Activated CD4-positive, CD25-positive, alpha-beta regulatory T cell treated with anti-CD3 and anti-CD28 coated beads, Interleukin-2, amount 50 U/mL, for 24 hours (primary cell): ENCODE measurements around the gene GLIS2.
"Not testable (repeated sequence)": the region's sequence is repeated elsewhere in the genome, so short reads cannot be mapped to it uniquely, and the experiment has no call there.

Source experiments
- ATAC-seq, 2 donors: fragments of 150-1000 bp; cut with Tn5 transposase; one replicate each; pipeline ENCODE4 v1.10.0; 2021; ENCODE audit warnings: mild to moderate bottlenecking in 1 of 2, moderate library complexity in 1 of 2

The GLIS2 gene

GRCh38 chr16:4337540-4338088, 21.7 kb downstream of the GLIS2 start:
- ATAC-seq = no peak

GRCh38 chr16:4338125-4338582, 22.3 kb downstream of the GLIS2 start:
- ATAC-seq = no peak

- ATAC-seq = no peak
Measured at GRCh38 chr16:4338712-4339299, 22.9 kb downstream of the GLIS2 start.

DNA sequence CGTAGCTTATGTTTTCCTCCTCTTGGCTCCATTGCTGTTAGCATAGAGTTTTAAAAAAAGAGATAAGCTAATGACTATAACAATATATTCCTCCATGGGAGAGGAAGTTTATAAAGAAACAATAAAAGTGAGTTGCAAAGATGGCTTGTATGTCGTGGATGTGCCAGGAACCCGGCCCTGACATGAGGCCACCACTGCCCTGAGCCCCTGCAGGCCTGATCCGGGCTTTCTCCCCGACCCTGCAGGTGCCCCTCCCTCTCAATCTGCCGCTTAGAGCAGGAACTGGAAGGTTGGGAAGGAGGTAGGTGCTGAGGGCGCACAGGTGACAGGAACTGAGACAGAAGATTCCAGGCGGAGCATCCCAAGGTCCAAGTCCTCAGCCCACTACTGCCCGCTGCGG, 23.6 kb downstream of the GLIS2 start:
- ATAC-seq = no peak

GRCh38 chr16:4339909-4340308, 24.0 kb downstream of the GLIS2 start:
- ATAC-seq = no peak

DNA sequence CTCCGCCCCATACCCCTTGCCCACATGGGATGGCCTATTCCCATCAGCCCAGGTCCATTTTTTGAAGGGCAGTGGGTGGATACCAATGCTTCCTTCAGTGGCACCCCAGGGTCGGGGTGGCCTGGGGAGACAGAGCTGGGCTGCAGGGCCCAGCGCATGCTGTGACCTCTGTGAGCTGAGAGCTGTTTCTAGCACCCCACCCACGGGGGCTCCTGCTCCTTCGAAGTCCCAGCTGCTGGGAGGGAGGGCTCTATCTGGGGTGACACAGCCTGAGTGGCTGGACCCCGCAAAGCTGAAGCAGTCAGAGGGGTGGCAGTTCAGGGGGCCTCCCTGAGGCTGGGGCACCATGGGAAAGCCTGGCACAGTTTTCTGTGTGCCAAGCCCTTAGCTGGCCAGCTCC, 24.6 kb downstream of the GLIS2 start:
- no peak for ATAC-seq

GRCh38 chr16:4341250-4341649, 25.4 kb downstream of the GLIS2 start:
- ATAC-seq = no peak

DNA sequence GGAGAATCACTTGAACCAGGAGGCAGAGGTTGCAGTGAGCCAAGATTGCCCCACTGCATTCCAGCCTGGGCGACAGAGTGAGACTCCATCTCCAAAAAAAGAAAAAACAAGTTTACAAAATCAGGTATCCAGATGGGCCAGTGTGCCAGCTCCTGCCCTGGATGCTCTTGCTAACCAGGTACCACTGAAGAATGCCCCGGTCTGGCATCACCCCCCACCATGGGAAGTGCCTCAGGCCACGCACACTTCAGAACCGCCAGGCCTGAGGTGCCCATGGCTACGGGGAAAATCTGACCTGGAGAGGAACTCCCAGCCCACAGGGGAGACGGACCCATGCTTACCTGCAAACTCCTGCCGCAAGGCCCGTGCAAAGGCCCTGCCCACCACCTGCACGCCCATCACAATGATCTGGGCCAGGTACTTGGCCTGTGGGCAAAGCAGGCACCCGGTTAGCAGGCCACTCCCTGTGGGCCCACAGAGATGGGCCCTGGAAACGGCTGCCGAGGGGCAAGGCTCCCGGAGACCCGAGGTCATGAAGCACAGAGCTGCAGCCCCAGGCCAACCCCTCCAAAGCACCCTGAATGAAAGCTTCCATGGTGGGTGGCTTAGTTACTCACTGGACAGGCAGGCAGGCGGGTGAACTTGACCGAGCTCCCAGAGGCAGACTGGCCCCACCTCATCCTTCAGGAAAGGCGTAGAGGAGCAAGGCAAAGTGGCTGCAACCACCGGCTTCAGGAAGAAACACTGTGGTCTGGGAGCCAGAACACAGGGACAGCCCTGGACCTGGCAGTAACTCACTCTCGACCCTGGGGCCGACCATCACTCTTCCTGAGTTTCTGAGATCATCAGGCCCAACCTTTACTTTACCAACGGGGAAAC, 27.2 kb downstream of the GLIS2 start:
- ATAC-seq = no peak

DNA sequence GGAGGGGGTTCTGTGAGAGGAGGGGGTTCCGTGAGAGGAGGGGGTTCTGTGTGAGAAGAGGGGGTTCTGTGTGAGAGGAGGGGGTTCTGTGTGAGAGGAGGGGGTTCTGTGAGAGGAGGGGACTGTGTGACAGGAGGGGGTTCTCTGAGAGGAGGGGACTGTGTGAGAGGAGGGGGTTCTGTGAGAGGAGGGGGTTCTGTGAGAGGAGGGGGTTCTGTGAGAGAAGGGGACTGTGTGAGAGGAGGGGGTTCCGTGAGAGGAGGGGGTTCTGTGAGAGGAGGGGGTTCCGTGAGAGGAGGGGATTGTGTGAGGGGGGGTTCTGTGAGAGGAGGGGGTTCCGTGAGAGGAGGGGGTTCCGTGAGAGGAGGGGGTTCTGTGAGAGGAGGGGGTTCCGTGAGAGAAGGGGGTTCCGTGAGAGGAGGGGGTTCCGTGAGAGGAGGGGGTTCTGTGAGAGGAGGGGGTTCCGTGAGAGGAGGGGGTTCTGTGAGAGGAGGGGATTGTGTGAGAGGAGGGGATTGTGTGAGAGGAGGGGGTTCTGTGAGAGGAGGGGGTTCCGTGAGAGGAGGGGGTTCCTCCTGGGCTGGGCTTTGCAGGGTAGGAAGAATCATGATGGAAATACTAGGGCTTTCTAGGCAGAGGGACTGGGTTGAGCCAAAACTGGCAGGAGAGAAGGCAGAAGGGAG, 28.6 kb downstream of the GLIS2 start:
- ATAC-seq = not testable (repeated sequence)

DNA sequence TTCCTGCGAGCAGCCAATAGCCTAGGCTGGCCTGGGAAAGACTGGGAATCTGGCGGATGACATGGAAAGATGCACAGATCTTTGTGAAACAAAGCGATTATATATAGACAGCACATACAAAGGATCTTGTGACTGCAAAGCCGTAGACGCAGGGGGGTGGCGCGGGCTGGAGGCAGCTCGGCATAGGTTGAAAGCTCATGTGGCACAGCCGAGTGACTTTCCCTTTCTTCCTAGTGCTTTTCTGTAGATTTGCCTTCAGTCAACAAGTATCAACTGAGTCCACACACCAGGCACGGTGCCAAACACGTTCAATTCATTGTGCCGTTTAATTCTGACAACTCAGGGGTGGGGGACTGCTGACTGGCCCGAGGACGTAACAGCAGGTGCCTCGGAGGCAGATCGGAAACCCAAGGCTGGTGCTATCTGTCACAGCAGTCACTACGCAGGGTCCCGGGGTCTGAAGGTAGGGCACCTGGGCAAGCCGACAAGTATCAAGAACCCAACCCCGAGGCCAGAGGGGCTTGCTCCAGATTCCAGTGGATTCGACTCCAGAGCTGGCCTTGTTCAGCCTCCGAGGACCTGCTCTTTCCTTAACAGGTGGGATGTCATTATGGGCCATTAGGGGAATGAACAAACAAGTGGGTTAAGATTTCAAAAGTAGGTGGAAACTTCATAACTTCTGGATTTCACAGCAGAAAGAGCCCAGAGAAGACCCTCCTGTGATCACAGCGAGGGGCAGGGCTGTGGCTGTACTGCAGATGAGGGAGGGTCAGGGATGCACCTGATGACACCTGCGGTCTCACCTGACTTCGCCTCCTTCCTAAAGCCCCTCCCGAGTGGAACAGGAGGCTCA, 29.3 kb downstream of the GLIS2 start:
- no peak for ATAC-seq

DNA sequence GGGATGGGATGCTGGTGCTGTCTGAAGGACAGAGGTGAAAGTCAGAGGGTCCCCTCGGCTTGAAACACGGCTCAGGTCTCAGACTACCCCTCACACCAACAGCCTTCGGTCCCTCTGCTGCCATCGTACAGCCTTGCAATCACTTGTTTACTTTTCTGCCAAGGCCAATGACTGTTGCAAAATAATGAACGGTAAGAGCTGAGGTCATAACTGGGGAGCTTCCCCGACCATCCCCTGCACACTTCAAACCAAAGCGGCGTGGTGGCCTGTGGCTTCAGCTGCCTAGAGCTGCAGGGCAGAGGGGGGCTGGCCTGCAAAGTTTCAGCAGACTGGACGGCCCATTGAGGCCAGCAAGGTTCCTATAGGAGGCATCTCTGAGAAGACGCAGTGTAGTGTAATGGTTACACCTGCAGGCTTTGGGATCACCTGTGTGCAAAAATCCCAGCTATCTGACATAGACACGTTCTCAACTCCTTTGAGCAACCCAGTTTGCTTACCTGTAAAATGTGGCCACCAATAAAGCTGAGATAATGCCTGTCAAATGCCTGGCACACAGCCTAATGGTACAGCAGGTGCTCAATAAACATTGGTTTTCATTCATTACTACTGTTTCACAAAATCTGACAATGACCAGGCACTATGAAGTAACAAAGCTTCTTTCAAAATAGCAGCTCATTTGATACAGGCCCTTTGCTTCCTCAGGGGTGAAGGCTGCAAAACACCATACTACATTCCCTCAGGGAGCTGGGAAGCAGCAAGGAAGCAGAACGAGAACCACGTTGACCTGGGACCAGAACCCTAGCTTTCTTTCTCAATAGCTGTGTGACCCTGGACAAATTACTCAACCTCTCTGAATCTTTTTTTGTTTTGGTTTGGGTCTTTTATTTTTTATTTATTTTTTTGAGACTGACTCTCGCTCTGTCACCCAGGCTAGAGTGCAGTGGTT, 30.2 kb downstream of the GLIS2 start:
- ATAC-seq = no peak

DNA sequence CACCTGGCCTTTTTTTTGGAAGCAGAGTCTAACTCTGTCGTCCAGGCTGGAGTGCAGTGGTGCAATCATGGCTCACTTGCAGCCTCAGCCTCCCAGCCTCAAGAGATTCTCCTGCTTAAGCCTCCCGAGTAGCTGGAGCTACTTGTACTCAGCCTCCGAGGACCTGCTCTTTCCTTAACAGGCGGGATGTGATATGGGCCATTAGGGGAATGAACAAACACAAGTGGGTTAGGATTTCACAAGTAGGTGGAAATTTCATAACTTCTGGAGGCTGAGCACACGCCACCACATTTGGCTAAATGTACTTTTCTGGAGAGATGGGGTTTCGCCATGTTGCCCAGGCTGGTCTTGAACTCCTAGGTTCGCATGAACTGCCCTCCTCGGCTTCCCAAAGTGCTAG, 31.1 kb downstream of the GLIS2 start:
- no peak for ATAC-seq

DNA sequence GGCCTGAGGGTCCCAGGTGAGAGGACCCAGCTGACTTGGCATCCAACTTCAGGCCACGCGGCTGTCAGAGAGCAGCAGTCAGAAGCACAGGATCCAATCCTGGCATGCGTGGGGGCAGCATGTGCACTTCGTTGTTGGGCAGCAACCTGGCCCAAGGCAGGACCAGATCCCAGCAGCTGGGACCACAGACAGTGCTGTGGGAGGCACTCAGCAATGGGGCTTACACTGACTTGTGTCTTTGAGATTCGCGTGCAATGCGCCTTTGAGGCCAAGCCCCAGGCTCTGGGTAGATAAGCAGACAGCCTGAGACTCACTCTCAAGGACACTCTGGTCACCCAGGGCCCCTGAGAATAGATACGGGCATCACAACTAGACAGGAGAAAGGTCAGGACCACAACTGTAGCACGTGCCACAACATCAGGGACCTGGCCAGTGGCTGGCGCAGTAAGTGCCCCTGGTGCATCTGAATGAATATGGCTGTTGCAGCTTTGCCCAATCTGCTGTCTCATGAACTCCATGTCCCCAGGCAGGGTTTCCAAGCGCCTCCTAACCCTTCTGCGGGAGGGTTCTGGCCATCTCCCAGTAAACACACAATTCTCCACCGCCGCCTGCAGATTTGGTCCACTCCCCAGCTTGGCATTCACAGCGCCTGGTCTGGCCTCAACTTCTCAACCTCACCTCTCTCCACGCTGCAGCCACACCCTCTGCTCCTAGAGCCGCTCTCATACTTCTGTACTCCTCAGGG, 32.1 kb downstream of the GLIS2 start:
- no peak for ATAC-seq

DNA sequence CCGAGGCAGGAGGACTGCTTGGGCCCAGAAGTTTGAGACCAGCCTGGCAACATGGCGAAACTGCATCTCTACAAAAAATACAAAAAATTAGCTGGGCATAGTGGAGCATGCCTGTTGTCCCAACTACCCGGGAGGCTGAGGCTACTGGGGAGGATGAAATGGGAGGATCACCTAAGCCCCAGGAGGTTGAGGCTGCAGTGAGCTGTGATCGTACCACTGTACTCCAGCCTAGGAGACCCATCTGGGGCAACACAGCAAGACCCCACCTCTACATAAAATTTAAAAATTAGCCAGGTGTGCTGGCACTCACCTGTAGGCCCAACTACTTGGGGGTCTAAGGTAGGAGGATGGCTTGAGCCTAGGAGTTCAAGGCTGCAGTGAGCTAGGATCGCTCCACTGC, 33.5 kb downstream of the GLIS2 start:
- ATAC-seq = no peak

GRCh38 chr16:4350365-4350786, 34.5 kb downstream of the GLIS2 start:
- peak in 1 of 2 donors; percentile 19 for ATAC-seq

- peak; percentile 87 to 92 for ATAC-seq
Measured at GRCh38 chr16:4350787-4351659, 35.2 kb downstream of the GLIS2 start, which contains the start of gene PAM16. Gene PAM16 (minus strand): TSS chr16:4351321. CDS start chr16:4351234, 87 bp downstream.

DNA sequence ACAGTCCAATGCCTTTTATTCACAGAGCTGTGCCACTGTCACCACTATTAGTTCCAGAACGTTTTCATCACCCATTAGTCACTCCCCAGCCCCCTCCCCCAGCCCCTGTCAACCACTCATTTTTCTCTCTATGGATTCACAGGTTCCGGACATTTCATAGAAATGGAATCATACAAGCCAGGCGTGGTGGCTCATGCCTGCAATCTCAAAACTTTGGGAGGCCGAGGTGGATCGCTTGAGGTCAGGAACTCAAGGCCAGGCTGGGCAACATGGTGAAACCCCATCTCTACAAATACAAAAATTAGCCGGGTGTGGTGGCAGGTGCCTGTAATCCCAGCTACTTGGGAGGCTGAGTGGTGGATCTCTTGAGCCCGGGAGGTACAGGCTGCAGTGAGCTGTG, 36.0 kb downstream of the GLIS2 start:
- ATAC-seq = no peak

GRCh38 chr16:4352843-4353242, 37.0 kb downstream of the GLIS2 start:
- no peak for ATAC-seq

GRCh38 chr16:4353675-4354074, 37.8 kb downstream of the GLIS2 start:
- ATAC-seq = no peak
